NK-92 (cell line): ENCODE results near the gene DIP2C.
"Not testable (repeated sequence)": the region's sequence is repeated elsewhere in the genome, so short reads cannot be mapped to it uniquely, and the experiment has no call there.

Experiments
- DNase-seq: peaks from one replicate; lab custom pipeline; 2025; ENCODE audit not compliant: unreplicated experiment; lab: John Stamatoyannopoulos, UW

Gene DIP2C

DNA sequence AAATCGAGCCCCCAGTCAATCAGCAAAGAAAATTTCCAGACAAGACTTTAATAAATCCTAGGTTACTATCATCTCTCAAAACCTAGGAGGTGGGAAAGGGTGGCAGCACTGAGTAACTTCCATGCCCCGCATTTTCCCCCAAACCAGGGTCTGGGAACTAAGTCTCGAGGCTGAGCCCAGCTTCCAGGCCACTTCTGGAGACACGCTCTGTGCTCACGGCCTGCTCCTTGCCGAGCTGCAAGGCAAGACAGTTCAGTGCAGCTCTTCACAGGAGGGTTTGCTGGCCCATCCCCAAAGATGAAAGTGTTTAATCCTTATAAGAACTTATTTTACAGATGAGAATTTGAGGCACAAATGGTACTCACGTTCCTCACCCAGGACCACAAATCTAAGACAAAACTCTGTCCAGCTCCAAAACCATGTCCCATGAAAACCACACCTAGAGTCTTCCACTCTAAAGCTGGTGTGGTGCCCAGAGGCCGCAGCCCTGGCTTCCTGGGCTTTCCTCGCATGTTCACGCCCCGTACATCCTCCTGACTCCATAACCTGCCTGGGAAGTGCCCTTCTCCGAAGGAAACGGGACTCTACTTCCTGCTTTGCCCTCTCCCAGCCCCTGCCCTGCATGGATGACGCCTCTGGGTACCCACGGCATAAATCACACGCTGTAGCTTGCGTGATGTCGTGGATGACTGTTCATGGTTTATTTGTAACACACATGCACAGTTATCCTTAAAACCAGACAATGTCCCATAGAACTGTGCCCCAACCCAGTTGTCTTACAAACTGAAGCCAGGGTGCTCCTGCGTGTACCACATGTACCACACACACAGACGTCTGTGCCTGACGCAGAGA, 201.2 kb downstream of the DIP2C start:
- no peak for DNase-seq

DNA sequence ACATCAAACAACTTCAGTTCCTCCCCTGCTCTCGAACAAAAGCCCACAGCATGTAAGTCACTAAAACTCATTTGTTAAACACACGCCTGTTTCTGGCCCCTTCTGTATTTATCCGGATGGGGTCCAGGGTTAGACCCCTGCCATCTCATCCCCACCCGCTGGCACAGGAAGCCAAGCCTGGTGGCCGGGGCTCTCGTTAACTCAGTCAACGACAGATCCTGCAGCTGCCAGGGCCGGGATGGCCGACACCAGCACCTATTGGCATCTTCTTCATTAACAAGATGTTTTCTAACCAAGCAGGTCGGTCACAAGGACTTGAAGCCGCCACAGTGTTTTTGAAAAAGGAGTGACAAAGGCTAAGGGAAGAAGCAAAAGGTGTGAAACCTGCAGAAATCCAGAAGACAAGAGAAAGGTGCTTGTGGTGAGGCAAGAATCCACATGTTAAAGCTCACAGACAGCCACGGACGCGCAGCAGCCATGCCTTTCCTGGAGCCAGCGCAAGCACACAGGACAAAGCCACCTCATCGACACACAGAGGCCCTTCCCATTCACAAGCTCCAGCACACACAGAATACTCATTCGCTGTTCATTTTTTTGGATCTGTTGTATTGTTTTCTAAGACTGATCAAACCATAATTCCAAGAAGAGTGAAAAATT, 202.7 kb downstream of the DIP2C start:
- DNase-seq: no peak

DNA sequence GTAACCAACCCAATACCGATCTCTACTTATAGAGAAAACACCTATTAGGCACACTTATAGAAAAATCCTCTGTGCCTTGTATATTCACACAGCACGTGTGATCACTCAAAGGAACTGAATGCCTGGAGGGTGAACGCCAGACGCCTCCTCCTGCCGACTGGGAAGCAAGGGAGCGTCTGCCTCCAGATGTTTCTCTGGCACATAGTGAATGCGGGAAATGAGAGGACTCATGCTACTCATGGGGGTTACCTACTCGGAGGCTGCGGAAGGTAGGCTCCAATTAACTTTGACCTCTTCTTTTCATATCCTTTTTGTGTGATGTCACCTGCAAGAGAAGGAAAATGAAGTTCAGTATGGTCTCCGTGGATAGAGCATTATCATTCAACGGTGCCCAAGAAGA, 203.3 kb downstream of the DIP2C start:
- DNase-seq: no peak

DNA sequence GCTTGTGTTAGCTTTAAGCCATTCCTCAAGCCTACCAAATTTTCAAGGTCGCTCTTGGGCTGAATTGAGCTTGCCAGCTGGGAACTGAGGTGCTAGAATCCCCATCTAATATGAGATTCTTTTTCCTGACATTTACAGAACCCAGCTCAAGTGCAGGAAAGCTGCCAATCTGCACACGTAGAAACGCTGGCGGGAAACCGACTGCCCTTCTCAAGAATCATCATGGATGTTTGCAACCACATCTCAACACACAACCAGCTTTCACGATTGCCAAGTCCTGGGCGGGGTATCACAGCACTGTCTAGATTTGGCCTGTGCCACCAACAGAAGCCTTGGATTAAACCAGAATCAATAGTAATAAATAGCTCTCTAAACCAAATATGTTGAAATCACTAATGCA, 203.7 kb downstream of the DIP2C start:
- no peak for DNase-seq

DNA sequence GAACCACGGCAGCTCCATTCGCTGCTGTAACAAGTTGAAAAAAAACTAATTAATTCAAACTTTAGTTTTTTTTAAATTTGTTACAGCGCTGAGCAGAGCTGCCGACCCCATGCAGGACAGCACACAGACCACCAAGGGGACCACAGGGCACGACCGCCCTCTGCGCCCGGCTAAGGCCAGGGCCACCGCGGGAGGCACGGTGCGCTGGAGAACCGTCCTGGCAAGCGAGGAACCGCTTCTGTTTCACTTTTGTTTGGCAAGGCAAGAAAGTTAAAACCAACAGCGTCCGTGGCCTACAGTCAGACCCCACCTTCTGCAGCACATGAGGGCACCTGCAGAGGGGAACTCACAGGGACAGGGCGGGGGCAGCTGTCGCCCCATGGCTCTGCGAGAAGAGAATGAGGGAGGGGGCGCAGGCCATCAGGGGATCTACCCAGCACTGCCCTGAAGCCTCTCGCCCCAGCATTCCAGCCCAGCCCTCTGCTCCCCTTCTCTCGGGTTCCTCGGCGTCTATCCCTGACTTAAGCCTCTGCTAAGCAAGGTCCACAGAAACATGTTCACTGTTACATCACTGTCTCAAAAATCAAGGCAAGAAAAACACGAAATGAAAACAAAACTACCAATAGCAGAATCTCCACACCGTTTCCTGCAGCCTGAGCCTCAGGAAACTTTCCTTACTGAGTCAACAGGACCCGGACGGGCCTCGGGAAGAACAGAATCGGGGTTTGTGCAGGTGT, 204.4 kb downstream of the DIP2C start:
- no peak for DNase-seq

DNA sequence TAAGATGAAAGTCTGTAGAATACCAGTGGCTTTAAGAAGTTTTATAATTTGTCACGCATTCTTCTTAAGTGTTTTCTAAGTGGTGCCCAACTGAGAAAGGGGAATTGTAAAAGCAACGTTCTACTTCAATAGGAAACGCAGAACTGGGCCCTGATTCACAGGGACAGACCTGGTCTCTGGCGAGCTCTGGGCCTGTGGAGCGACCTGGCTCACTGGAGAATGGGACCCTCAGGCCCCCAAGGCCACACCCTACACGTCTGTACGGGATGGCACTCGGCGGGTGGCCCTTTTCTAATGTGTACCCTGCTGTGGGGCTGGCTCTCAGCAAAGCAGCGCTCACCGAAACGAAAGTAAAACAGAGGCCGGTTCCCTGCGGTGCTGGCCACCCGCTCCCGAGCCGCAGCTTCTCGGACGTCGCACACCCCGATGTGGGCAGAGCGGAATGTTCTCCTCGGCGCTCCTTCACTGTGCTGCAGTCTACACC, 205.0 kb downstream of the DIP2C start:
- no peak for DNase-seq

DNA sequence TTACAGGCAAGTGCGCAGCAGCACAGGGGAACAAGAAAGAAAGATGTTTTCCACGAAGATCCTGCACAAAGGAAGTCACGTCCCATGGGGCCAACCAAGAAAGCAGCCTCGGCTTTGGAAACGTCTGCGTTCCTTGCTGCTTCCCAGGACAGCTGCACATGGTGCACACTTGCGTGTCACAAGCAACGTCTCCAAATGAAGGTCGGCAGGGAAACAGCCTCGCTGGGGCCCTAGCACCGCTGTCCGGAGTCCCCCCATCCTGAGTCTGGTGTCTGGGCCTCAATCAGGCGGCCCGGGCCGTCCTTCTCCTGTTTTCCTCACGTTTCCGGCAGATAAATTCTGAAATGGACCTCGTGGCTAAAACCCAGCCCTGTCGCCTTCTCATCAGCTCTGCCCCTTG, 206.2 kb downstream of the DIP2C start:
- no peak for DNase-seq

DNA sequence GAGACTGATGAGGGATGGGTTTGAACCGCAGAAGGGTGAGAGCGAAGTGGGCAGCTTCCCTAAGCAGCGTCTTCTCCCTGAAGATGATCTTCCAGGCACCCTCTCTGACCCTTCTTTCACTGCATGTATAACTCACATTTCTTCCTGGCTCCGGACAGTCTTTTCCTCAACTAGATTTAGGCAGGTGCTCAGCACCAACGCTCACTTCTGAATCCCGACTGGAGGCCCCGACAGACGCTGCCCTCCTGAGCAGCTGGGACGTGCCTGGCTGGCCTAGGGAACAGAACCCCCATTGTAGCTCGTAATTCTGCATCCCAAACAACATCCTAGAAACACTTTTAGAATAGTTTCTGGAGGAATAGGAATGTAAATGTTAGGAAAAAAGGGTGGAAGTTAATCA, 206.6 kb downstream of the DIP2C start:
- no peak for DNase-seq

DNA sequence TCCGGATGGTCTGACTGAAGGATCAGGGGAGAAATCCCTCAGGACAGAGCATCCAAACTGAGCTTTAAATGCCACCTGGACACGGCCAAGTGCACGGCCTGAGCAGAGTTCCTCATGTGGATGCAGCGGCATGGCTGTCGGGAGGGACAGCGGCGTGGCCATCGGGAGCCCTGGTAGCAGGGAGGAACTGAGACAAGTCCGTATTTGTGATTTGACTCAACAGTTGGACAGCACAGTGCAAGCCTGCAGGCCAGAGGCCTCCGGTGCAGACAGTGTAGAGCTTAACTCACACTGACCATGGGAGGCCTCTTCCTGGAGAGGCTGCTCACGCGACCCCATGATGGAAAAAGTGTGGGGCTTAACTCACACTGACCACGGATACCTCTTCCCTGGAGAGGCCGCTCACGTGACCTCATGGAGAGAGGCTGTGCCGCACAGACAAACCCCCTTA, 207.4 kb downstream of the DIP2C start:
- DNase-seq: no peak

DNA sequence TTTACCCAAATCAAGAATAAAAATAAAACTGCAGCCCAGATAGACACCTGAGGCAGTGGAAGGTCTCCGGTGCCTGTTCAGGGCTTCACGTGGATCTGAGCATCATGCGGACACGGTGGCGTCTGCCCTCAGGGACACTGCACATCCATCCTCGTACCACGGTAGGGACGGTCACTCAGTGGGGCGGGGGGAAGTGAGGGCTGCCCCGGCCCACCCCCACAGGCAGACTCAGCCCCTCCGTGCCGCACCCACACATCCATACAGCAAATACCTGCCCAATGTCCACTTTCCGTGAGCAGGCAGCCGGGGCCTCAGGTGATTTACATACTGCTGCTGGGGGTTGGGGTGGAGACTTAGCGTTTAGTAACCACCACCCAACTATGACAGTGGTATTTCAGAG, 207.8 kb downstream of the DIP2C start:
- DNase-seq: no peak

DNA sequence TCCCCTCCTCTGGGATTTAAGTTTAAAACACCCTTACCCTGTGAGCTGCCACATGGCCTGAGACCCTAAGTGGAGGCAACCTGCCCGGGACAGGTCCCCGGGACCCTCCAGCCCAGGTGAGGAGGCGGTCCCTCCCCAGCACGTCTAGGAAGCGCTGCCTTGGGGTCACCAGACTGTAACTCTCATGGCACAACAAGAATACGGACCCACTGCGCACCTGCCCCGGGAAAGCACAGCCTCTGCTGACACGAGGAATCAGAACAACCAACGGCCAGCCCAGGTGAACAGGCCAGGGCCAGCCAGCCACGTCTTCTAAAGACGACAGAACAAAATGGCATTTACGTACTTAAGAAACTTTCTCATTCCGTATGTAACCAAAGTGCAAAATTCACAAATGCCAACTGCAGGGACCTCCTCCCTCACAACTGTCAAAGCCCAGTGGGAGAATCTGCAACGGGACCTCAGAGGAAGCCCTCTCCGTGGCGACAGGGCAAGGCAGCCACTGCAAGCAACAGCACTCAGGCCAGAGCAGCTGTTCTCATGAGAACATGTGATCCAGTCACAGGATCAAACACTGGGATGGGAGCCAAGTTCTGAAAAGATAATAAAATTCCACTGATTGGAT, 208.4 kb downstream of the DIP2C start:
- no peak for DNase-seq

DNA sequence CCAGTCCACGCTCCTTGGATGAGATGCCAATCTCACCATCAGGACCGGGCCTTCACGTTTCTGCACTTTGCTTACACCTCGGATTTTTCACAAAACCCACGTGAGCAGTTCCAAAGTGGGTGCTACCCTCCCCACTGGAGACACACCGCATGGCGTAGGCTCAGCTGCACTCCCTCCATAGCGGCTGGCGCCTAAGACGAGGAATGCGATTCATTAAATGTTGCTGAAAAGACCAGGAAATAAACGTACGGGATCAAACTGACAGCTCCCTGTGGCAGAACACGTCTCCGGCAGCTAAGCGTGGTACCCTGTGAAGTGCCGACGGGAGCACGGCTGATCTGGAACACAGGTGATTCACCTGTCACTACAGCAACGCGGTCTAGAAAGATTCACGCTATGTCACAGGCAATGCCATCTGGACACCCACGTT, 209.0 kb downstream of the DIP2C start:
- no peak for DNase-seq

DNA sequence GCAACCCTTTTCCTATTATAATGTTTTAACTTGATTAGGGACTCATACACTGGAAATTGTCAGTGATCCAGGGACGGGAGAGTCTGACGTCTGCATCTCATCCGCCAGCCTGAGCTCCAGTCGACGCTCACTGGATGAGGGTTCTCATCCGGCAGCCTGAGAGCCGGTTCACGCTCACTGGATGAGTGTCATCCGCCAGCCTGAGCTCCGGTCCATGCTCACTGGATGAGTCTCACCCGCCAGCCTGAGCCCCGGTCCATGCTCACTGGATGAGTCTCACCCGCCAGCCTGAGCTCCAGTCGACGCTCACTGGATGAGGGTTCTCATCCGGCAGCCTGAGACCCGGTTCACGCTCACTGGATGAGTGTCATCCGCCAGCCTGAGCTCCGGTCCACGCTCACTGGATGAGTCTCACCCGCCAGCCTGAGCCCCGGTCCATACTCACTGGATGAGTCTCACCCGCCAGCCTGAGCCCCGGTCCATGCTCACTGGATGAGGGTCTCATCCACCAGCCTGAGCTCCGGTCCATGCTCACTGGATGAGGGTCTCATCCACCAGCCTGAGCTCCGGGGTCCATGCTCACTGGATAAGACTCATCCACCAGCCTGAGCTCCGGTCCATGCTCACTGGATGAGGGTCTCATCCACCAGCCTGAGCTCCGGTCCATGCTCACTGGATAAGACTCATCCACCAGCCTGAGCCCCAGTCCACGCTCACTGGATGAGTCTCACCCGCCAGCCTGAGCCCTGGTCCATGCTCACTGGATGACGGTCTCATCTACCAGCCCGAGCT, 209.6 kb downstream of the DIP2C start:
- not testable (repeated sequence) for DNase-seq

DNA sequence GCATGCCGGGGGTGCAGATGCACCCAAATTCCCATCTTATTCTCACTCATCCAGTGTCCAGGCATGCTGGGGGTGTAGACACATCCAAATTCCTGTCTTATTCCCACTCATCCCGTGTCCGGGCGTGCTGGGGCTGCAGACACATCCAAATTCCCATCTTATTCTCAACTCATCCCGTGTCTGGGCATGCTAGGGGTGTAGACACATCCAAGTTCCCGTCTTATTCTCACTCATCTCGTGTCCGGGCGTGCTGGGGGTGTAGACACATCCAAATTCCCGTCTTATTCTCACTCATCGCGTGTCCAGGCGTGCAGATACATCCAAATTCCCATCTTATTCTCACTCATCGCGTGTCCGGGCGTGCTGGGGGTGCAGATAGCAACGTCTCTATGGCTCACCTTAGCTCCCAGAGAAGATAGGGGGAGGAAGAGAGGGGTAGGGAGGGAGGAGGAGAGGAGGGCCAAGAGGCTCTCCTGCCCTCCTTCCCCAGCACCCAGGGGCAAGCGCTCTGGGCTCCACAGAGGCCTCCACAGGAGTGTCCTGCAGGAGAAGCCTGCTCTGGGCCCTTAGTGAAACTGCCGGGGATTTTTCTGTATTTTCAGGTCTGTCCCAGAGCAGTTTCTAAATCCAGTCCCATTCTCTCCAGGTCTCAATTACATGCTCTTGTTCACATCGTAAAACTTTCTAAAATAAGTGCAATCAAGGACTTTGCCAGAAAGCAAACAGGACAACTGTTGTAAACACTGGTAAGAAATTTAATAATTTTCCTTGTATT, 210.8 kb downstream of the DIP2C start:
- DNase-seq: no peak

DNA sequence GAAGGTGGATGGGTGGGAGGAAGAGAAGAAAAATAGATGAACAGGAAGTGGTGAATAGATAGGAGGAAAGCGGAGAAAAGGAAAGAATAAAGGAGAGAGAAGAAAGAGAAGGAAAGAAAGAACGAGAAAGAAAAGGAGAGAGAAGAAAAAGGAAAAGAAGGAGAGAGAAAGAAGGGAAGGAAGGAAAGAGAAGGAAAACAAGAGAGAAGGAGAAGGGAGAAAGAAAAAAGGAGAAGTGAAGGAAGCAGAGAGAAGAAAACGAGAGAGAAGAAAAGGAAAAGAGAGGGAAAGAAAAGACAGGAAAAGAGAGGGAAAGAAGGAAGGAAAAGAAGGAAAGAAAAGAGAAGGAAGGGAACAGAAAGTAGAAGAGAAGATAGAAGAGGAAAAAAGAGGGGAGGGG, 211.8 kb downstream of the DIP2C start:
- no peak for DNase-seq

DNA sequence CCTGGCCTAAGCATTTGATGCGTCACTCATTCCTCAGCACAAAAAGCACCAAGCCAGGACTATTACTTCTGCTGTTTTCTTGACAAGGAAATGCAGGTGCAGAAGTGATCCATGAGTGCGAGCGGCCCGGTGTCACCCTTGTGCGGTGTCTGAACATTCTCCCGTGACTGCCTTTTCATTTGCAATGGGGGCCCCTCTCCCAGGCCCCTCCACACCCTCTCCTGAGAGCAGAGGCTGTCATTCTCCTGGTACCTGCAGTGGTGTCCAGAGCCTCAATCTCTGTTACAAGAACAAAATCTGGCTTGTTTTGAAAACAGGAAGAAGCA, 213.1 kb downstream of the DIP2C start:
- no peak for DNase-seq

DNA sequence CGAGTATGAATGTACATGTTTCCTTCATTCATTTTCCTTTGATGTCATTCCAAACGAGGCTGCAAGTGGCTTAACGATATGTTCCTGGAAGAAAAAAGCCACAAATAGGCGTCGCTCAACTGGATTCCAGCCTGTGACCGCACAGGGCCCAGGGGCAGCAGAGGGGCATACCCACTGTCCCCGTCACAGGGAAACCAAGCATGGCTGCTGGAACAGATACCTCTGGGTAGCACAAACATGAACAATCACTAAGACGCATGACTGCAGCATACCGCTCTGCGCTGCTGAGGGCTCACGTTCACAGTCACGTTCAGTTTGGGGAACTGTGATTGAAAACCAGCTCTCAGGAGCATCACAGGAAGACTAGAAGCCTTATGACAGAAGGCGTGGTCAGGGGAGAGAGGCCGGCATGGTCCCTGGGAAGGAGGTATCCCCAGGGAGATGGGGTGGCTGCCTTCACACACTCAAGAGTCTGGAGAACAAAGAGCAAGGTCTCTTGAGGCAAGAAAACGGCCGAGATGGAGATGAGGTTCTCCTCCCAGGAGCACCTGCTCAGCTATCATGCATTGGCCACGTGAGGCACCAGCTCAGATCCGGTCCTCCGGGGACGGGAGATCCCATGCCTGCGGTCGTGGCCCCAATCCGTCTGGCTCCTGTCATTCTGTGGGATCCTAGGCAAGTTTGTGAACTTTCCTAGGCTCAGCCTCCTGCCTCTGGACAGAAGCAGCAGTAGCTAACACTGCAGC, 213.6 kb downstream of the DIP2C start:
- no peak for DNase-seq

DNA sequence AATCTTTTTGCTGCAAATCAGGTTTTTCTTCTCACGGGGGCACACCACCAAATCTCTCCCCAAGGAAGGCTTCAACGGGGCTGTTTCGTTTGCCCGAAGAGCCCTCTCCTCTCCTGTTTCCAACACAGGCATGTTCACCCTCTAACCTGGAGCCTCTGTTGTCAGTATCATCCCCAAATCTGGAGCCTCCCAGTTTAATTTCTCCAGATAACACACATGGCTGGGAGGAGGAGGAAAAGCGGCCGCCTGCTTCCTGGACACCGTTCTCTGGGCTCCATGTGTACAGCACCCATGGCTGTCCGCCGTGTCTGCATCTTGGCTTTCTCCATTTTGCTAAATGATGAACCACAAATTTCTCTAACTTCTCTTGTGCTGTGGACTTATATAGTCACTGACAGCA, 214.5 kb downstream of the DIP2C start:
- no peak for DNase-seq

DNA sequence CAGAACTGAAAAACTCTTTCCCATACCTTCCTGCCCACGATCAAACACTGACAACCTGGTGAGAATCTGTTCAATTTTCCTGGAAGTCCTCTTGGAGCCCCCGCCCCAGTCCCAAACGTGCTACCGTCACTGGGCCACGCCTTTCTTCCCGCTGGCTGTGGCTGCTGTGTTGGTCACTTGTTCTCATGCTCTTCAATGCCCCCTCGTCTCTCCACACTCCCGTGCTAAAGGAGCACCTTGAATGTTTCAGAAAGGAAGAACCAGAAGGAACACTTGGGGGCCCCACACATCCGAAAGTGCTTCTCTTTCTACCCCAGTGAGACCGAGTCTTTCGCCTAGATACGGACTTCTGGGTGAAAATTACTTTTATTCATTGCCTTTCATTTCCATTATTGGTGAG, 215.1 kb downstream of the DIP2C start:
- no peak for DNase-seq
